ENCODE results near the gene PMFBP1.

DNA sequence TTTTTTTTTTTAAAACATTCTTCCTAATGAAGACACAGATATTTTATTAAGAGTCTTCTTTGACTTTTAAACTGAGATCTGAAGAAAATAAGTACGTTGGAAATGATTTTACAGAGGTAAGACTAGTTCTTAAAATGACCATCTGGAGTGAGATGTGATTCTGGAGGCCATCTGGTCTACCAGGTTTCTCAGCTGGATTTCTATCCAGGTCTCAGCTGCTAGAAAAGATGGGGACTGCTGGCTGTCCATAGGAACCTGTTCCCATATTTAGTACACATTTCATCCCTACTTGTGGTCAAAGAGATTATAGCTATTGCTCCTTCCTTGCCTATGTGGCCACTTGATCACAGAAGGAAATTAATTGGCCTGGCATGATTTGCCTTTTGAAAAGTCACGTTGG, 12.2 kb downstream of the PMFBP1 start:
- TF ChIP-seq CTCF (conservative IDR thresholded peaks at IDR 0.05; ENCODE audit: low read depth, low read length) (no peak), POLR2A (IDR thresholded peaks at IDR 0.05; ENCODE audit: low read depth, low read length) (no peak), SMC3 (IDR thresholded peaks at IDR 0.05; ENCODE audit: low read depth, low read length) (no peak), MAZ (IDR thresholded peaks at IDR 0.05; ENCODE audit: borderline replicate concordance, low read depth, low read length) (no peak), ELK1 (IDR thresholded peaks at IDR 0.05; ENCODE audit: borderline replicate concordance, low read depth, low read length) (no peak), FOS (IDR thresholded peaks at IDR 0.05; ENCODE audit: low read depth, low read length) (no peak), CHD1 (IDR thresholded peaks at IDR 0.05; ENCODE audit: low read depth, low read length) (no peak), CEBPB (IDR thresholded peaks at IDR 0.05; ENCODE audit: low read depth, low read length) (no peak), RCOR1 (IDR thresholded peaks at IDR 0.05; ENCODE audit: insufficient replicate concordance, low read length) (no peak), RFX5 (IDR thresholded peaks at IDR 0.05; ENCODE audit: low read depth, low read length) (no peak)

Data from IMR-90 (cell line).